Measurements from ENCODE around the gene NAA80. TPM values are rescaled to one million over a fixed set of nuclear protein-coding genes. Genes with fewer than 3 reads are reported as not detected.

The NAA80 gene
- total and polyA plus RNA-seq, 2 of the 13 experiments (the other 11 are each of a cell fraction or from before 2014, with no cell fraction given), result 3.4 to 8.7 TPM

DNA sequence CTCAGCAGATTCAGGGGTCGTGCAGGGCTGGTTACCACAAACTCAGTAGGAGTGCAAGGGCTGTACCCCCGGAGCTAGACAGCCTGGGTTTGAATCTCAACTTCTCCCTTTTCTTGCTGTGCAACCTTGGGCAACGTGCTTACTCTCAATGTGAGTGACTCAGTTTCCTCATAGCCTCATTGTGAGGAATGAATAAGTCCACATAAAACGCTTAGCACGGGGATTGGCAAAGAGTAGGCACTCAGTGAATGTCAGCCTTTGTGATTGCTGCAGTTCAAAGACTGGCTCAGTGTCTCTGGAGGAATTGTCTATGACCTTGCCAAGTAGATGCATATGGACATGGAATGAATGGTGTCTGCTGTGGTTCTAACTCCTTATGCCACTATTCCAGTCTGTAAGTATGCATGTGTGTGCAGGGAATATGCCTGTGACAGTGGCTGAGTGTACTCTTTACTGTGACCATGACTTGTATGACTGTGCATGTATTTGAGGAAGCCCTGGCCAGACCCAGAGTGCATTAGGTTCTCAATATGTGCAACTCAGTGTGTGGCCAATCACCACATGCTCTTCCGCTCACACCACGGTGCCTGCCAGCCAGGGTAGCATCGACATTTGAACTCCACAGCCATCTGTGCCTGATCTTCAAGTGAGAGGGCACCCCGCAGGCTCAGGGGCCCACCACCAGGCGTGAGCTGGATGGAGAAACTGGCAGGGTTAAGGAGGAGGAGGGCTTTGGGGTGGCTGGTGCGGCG is 900 bp upstream of the NAA80 start (continued):
- TF ChIP-seq ZMYM2 (CRISPR knock-in tag; IDR thresholded peaks at IDR 0.05) (no peak), ZNF501 (CRISPR knock-in tag; IDR thresholded peaks at IDR 0.05) (0 out of 2 replicates have a peak, but pooled peaks have one; percentile 4), XBP1 (CRISPR knock-in tag; IDR thresholded peaks at IDR 0.05) (no peak), ZNF724P (CRISPR knock-in tag; IDR thresholded peaks at IDR 0.05; ENCODE audit: borderline replicate concordance) (no peak), ESRRA (CRISPR knock-in tag; IDR thresholded peaks at IDR 0.05; ENCODE audit: low read depth) (no peak), ARNT (IDR thresholded peaks at IDR 0.05) (no peak), ZFP37 (CRISPR knock-in tag; IDR thresholded peaks at IDR 0.05; ENCODE audit: borderline replicate concordance) (no peak), NRL (CRISPR knock-in tag; IDR thresholded peaks at IDR 0.05; ENCODE audit: borderline replicate concordance) (no peak), NFAT5 (CRISPR knock-in tag; IDR thresholded peaks at IDR 0.05) (no peak), HCFC1 (IDR thresholded peaks at IDR 0.05; ENCODE audit: low read depth, low read length) (no peak), ZC3H4 (CRISPR knock-in tag; IDR thresholded peaks at IDR 0.05; ENCODE audit: borderline replicate concordance) (peak; percentile 56; the same call in 1 of the 2 replicates), SRY (CRISPR knock-in tag; IDR thresholded peaks at IDR 0.05) (no peak), HOXA7 (CRISPR knock-in tag; IDR thresholded peaks at IDR 0.05) (0 out of 2 replicates have a peak, but pooled peaks have one; percentile 36), ZFP82 (CRISPR knock-in tag; IDR thresholded peaks at IDR 0.05; ENCODE audit: borderline replicate concordance) (no peak), ZNF160 (CRISPR knock-in tag; IDR thresholded peaks at IDR 0.05) (no peak), KDM3A (CRISPR knock-in tag; IDR thresholded peaks at IDR 0.05; ENCODE audit: low read depth) (no peak), ZNF563 (CRISPR knock-in tag; IDR thresholded peaks at IDR 0.05) (no peak), TOPORS (CRISPR knock-in tag; IDR thresholded peaks at IDR 0.05) (no peak), ZSCAN20 (CRISPR knock-in tag; IDR thresholded peaks at IDR 0.05; ENCODE audit: borderline replicate concordance) (no peak)
- TF ChIP-seq, protein P1, sequence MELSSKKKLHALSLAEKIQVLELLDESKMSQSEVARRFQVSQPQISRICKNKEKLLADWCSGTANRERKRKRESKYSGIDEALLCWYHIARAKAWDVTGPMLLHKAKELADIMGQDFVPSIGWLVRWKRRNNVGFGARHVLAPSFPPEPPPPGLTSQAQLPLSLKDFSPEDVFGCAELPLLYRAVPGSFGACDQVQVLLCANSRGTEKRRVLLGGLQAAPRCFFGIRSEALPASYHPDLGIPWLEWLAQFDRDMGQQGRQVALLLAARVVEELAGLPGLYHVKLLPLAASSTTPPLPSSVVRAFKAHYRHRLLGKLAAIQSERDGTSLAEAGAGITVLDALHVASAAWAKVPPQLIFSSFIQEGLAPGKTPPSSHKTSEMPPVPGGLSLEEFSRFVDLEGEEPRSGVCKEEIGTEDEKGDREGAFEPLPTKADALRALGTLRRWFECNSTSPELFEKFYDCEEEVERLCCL (CRISPR knock-in tag; IDR thresholded peaks at IDR 0.05; ENCODE audit: borderline replicate concordance), result no peak
- TF ChIP-seq, protein P2, sequence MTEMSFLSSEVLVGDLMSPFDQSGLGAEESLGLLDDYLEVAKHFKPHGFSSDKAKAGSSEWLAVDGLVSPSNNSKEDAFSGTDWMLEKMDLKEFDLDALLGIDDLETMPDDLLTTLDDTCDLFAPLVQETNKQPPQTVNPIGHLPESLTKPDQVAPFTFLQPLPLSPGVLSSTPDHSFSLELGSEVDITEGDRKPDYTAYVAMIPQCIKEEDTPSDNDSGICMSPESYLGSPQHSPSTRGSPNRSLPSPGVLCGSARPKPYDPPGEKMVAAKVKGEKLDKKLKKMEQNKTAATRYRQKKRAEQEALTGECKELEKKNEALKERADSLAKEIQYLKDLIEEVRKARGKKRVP (CRISPR knock-in tag; IDR thresholded peaks at IDR 0.05), result no peak
- TF ChIP-seq, protein P3, sequence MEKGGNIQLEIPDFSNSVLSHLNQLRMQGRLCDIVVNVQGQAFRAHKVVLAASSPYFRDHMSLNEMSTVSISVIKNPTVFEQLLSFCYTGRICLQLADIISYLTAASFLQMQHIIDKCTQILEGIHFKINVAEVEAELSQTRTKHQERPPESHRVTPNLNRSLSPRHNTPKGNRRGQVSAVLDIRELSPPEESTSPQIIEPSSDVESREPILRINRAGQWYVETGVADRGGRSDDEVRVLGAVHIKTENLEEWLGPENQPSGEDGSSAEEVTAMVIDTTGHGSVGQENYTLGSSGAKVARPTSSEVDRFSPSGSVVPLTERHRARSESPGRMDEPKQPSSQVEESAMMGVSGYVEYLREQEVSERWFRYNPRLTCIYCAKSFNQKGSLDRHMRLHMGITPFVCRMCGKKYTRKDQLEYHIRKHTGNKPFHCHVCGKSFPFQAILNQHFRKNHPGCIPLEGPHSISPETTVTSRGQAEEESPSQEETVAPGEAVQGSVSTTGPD (CRISPR knock-in tag; IDR thresholded peaks at IDR 0.05), result no peak
